GM19468 (cell line): ENCODE results near the gene MACROD2.
"Not testable (repeated sequence)": the region's sequence is repeated elsewhere in the genome, so short reads cannot be mapped to it uniquely, and the experiment has no call there.

Source experiments
- ATAC-seq: cut with Tn5 transposase; IDR thresholded peaks from one replicate; pipeline ENCODE4 v1.9.1; 2021; ENCODE audit warnings: mild to moderate bottlenecking, moderate library complexity, moderate number of reproducible peaks; ENCODE audit not compliant: unreplicated experiment; ENCODE audit errors: extremely low read depth

MACROD2 gene

DNA sequence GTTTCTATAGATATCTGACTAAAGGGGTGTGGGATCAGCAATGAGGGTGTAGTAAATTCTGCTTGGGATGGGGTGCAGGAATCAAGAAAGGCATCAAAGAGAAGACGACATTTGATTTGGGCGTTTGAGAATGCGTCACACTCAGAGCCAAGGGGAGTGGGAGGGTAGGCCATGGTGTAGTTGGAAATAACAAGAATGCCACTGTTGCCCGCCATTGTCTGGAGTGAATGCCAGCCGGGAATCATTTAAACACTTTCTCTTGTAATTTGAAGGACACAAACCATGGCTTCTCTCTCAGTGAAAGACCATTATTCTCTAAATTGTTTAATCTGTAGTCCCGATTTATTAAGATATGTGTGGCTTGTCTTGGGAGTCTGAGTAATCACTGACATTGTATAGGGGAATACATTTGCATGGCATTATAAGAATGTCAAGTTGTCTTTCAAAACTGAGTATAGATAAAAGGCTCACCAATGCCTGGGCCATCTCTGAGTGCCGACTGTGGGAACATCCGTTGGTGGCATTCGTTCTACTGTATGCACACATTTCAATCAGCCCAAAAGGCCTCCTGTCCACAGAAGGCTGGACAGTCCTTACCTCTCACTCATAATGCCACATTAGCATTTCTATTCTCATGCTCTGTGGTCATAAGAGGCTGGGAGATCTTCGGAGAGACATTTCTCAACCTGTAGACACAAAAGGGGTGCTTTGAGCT is 1800.1 kb downstream of the MACROD2 start:
- no peak for ATAC-seq

GRCh38 chr20:15799871-15800270 is 1804.6 kb downstream of the MACROD2 start:
- no peak for ATAC-seq

DNA sequence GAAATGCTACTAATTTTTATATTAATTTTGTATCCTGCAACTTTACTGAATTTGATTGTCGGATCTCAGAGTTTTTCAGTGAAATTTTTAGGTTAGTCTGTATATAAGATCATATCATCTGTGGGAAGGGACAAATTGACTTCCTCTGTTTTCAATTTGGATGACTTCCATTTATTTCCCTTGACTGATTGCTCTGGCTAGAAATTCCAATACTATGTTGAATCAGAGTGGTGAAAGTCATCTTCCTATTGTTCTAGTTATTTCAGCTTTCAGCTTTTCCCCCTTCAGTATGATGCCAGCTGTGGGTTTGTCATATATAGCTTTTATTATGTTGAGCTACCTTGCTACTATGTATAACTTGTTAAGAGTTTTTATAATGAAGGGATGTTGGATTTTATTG is 1806.7 kb downstream of the MACROD2 start:
- no peak for ATAC-seq

DNA sequence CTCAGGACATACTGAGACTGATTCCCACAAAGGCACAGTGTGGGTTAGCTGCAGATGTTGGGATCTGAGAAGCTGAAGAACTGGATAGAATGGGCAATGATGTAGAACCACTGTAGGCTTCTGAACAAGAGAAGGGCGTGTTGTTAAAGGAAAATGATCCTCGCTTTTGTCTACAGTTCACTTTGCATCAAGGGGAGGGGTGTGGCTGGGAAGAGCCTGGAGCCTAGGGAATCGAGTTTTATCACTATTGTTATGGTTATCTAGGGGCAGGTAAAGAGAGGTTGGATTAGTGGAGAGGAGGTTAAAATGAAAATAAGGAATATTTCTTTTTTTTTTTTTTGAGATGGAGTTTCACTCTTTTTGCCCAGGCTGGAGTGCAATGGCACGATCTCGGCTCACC is 1809.8 kb downstream of the MACROD2 start:
- no peak for ATAC-seq

DNA sequence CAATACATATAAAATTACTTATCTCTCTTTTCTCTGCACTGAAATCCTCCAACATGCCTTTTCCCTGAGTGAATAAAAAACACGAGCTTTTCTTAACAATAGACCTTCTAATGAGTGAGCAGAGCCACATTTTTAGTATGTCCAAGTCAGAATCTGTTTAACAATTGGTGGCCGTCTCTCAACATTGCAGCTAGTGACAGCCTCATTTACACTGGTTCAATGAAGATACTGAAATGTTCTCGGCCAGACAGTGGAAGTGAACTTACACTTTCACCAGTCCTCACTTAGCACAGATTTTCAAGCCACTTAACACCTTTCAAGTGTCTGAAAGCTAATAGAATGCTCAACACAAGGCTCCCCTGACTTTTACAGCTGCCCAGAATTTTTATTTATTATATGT is 1810.8 kb downstream of the MACROD2 start:
- ATAC-seq: no peak

- ATAC-seq: no peak
Measured at GRCh38 chr20:15807271-15807670, 1812.0 kb downstream of the MACROD2 start.

DNA sequence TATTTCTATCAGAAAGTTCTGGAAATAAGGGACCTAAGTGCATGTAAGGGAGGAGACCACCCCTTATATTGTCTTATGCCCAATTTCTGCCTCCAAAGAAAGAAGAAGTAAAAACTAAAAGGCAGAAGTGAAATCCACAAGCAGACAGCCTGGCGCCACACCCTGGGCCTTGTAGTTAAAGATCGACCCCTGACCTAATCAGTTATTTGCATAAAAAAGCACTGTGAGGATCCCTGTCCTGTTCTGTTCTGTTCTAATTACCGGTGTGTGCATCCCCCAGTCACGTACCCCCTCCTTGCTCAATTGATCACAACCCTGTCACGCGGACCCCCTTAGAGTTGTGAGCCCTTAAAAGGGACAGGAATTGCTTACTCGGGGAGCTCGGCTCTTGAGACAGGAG is 1812.5 kb downstream of the MACROD2 start:
- ATAC-seq: not testable (repeated sequence)

- no peak for ATAC-seq
Measured at GRCh38 chr20:15811951-15812350, 1816.6 kb downstream of the MACROD2 start.

DNA sequence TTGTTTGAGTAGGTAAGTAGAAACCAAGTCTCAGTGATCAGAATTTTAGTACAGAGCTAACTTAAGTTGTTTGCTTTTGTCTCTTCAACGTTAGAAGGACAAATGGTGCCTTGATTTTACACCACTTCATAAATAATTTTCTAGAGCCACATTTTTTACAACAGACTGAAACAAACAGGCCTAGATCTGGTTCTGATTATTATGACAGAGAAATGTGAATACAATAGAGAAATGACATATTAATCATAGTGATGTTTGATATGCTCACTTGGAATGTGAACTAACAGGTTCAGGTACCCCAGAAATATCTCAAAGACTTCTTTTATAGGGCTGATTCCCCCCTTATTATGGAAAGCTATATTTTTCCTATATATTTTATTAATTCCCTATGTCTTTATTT is 1817.4 kb downstream of the MACROD2 start:
- no peak for ATAC-seq

DNA sequence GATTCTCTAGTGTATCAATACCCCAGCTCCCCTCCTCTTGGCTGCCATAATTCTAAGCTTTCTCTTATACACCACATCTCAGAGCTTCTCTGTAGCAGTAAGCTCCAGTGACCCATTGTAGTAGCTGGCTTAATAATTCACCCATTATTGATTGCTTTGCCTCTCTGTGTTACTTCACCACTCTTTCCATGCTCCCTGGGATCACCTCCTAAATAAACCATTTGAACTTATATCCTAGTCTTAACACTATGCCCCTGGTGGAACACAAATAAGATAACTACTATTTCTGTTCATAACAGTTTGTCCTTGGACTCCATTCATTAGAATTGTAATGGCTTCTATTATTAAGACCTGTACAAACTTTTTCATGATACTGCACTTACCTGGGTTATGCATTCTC is 1819.0 kb downstream of the MACROD2 start:
- no peak for ATAC-seq

DNA sequence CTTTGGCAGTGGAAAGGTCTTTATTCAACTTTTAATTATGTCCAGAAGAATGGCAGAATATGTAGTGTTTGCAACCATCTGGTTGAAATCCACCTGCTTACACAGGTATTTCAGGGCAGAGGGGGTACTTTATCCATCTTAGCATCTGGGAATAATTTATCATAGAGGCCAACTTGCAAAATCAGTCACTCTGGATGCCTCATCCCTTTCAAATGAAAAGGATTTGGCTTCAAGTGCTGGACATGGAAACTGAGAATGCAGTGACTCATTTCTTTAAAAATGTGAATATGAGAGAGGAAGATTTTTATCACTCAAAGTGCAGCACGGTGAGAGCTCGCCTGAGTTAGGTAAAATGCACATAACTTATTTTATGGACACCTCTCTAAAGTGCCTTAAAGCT is 1819.6 kb downstream of the MACROD2 start:
- no peak for ATAC-seq

GRCh38 chr20:15817351-15817750 is 1822.0 kb downstream of the MACROD2 start:
- ATAC-seq: no peak

DNA sequence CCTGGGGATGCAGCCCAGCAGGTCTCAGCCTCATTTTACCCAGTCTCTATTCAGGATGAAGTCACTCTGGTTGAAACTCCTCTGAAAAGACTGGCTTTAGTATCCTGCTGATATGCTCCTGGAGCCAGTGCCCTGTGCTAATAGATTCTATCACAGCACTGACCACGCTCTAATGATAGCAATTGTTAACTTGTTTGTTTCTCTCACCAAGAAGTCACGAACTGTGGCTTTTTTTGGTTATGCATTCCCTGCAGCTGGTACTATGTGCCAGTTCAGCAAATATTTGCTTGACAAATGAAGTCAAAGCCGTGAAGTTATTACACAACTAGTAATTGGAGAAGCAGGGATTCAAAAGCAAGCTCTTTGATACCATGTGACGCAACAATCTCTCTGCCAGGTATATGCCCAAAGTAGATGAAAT is 1823.3 kb downstream of the MACROD2 start:
- no peak for ATAC-seq

- ATAC-seq: no peak
Measured at GRCh38 chr20:15823718-15824117, 1828.4 kb downstream of the MACROD2 start.

DNA sequence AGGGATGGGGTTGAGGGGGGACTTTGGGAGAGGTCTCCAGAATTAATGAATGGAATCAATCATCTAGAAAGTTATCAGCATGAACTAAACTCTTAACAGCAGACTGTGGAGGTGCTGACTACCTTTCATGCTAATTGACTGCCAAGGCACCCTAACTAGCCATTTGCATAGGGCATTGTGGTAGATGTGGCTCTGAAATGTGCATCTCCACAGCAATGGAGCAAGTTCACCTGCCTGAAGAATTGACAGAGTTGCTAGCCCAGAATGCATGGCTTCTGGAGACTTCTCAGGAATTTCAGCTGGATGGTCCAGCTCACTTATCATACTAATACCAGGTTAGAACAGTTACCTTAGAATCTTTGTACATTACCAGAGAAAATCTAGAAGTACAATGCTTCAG is 1832.3 kb downstream of the MACROD2 start:
- ATAC-seq: no peak

GRCh38 chr20:15831201-15831600 is 1835.9 kb downstream of the MACROD2 start:
- no peak for ATAC-seq

DNA sequence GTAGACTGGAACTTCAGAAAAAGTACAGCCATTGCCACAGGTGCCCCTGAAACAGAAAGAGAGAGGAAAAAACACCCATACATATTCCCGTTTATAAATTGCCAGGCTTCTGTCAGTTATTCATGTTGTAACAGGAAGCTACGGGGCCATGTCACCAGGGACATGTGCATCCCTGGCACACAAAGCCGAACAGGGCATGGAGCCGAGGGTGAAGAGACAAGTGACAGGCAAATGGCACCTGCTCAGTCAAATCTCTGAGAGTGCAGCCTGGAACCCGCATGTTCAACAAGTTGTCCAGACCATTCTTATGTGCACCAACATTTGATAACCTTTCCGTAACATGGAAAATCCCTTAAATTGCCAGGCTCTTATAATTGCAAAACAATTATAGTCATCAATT is 1837.2 kb downstream of the MACROD2 start:
- ATAC-seq: no peak

DNA sequence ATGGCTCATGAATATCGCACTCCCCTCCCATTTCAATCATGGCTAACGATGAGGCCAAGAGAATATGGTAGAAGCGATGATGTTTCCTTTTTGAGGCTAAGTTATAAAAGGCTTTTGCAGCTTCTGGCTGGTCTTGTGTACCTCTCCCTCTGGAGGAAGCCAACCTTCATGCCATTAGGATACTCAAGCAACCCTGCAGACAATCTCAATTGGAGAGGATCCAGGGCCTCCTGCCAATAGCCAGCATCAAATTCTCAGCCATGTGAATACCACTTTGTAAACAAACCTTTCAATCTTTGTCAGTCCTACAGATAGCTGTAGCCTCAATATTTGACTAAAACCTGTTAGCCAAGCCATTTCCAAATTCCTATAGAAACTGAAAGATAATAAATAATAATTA is 1839.5 kb downstream of the MACROD2 start:
- ATAC-seq: no peak

DNA sequence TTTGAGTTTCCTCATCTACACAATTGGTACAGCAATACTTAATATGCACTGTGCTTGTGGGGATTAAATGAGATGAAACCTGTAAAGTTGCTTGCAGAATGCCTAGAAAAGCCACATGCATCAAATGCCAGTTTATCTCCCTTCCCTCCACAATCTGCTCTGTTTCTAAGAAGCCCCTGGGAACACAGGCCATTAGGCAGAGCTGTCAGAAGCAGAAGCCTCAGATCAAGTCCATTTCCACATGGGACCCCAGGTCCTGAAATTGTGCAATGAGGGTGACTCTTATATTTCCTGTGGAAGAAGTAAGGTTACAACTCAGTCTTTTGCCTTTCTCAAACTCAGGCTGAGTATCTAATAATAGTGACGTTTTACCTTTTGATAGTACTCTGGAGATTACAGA is 1840.5 kb downstream of the MACROD2 start:
- no peak for ATAC-seq

- ATAC-seq: no peak
Measured at GRCh38 chr20:15836634-15837033, 1841.3 kb downstream of the MACROD2 start.

GRCh38 chr20:15837563-15837962 is 1842.2 kb downstream of the MACROD2 start:
- ATAC-seq: no peak

DNA sequence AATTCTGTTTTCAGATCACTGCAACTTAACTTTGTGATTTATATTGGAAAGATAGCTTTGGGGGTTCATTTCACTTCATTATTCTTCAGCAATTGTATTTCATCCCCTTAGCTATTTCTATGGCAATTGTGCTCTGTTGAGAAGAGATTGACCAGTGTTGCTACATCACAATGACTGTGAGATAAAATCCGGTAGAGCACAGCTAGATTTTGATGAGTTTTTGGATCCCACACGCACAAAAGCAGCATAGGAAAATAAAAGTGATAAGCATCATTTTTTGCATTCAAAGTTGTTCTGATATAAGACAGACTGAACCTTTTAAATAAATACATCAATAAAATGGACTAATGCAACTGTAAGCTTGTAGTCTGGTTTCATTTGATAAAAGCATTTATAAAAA is 1843.2 kb downstream of the MACROD2 start:
- no peak for ATAC-seq
